IMR-90 (cell line): ENCODE results near the gene SLIT3.

Source experiments
- CEBPB ChIP-seq: IDR thresholded peaks from 2 replicates; pipeline ENCODE4 v1.6.1; 2012; ENCODE audit warnings: low read depth, low read length, improper control_type of control experiment
- FOS ChIP-seq: fragments of 150-350 bp; IDR thresholded peaks from 2 replicates; pipeline ENCODE4 v1.6.1; 2016; ENCODE audit warnings: low read depth, low read length
- POLR2A ChIP-seq: IDR thresholded peaks from 2 replicates; pipeline ENCODE4 v1.6.1; 2012; ENCODE audit warnings: mild to moderate bottlenecking, low read depth, low read length
- TF ChIP-seq, protein P1 (sequence below): conservative IDR thresholded peaks from 2 replicates; pipeline ENCODE4 v1.5.1; 2012; ENCODE audit warnings: mild to moderate bottlenecking, low read depth, low read length, improper control_type of control experiment
- TF ChIP-seq, protein P2 (sequence below): fragments of 150-350 bp; IDR thresholded peaks from 2 replicates; pipeline ENCODE4 v1.6.1; 2017; ENCODE audit warnings: mild to moderate bottlenecking, antibody characterized with exemption, low read length, low read depth

DNA sequence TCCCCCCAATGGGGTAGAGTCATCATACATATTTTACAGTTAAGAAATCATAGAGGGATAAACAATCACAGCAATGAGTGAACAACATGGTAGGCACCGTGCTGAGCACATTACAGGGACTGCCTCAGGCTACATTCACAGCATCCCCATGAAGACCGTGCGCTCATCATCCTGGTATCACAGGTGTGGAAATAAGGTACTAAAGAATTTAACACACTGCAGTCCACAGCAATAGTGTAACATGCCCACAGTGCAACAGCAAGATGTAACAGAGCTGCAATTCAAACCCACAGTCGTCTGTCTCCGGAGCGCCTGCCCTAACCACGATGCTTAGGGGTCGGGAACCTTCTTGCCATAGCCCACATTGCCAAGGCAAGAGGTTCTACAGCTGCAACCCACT, 5.6 kb downstream of the SLIT3 start:
- TF ChIP-seq, protein P1, sequence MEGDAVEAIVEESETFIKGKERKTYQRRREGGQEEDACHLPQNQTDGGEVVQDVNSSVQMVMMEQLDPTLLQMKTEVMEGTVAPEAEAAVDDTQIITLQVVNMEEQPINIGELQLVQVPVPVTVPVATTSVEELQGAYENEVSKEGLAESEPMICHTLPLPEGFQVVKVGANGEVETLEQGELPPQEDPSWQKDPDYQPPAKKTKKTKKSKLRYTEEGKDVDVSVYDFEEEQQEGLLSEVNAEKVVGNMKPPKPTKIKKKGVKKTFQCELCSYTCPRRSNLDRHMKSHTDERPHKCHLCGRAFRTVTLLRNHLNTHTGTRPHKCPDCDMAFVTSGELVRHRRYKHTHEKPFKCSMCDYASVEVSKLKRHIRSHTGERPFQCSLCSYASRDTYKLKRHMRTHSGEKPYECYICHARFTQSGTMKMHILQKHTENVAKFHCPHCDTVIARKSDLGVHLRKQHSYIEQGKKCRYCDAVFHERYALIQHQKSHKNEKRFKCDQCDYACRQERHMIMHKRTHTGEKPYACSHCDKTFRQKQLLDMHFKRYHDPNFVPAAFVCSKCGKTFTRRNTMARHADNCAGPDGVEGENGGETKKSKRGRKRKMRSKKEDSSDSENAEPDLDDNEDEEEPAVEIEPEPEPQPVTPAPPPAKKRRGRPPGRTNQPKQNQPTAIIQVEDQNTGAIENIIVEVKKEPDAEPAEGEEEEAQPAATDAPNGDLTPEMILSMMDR, result no peak
- TF ChIP-seq FOS (no peak), CEBPB (no peak), POLR2A (no peak)
- TF ChIP-seq, protein P2, sequence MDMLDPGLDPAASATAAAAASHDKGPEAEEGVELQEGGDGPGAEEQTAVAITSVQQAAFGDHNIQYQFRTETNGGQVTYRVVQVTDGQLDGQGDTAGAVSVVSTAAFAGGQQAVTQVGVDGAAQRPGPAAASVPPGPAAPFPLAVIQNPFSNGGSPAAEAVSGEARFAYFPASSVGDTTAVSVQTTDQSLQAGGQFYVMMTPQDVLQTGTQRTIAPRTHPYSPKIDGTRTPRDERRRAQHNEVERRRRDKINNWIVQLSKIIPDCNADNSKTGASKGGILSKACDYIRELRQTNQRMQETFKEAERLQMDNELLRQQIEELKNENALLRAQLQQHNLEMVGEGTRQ, result no peak
